ENCODE measurements around the gene DKK3. TPM values are rescaled to one million over a fixed set of nuclear protein-coding genes. Genes with fewer than 3 reads are reported as not detected.
A peak's percentile ranks its signal among the peaks of the same experiment; 100 is the strongest.

Gene DKK3
- polyA plus RNA-seq, 2 of the 4 experiments (the other 2 are of a cell fraction) = 18.4 to 20.8 TPM

DNA sequence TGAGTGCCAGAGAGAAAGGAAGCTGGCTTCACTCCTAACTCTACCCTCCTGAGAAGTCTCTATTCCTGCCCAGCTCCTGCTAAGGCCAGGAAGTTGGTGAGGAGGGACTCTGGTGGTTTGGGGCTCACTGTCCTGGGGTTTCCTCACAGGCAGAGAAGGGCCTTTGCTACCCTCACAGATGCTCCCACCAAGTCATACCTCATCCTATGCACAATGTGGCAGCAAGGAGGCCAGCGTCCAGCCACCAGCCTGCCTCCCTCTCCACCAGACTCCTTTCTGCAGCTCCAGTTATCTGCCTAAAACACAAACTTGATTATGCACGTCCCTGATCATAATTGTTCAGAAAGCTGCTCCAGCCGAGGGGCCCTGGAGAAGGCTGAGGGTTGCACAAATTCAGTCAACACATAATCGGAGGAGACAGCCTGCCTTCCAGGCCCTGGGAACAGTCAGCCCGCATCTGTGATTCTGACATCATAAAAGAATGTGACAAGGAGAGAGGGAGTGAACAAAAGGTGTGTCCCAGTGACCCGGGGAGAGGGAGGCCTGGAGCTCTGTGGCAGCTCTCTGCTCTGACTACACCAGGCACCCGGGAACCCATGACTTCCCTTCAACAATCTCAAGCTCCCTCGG, 28.8 kb downstream of the DKK3 start:
- H3K4me1 ChIP-seq = peaks cover 70% of the 10 kb centered on the region
- H3K9me3 ChIP-seq = no peaks in the 10 kb centered on the region
- TF ChIP-seq ZNF302 (CRISPR knock-in tag; IDR thresholded peaks at IDR 0.05) (no peak), MAZ (IDR thresholded peaks at IDR 0.05; ENCODE audit: borderline replicate concordance, low read depth, low read length) (no peak), HDAC2 (IDR thresholded peaks at IDR 0.05) (no peak), FOSB (CRISPR knock-in tag; IDR thresholded peaks at IDR 0.05) (no peak), TP53 (CRISPR knock-in tag; IDR thresholded peaks at IDR 0.05) (no peak), FOXS1 (CRISPR knock-in tag; IDR thresholded peaks at IDR 0.05) (no peak), CBX8 (IDR thresholded peaks at IDR 0.05) (no peak)
- TF ChIP-seq, protein P1, sequence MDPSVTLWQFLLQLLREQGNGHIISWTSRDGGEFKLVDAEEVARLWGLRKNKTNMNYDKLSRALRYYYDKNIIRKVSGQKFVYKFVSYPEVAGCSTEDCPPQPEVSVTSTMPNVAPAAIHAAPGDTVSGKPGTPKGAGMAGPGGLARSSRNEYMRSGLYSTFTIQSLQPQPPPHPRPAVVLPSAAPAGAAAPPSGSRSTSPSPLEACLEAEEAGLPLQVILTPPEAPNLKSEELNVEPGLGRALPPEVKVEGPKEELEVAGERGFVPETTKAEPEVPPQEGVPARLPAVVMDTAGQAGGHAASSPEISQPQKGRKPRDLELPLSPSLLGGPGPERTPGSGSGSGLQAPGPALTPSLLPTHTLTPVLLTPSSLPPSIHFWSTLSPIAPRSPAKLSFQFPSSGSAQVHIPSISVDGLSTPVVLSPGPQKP (IDR thresholded peaks at IDR 0.05; ENCODE audit: low read depth, low read length) = no peak
- peak overlapping the region; percentile 57 to 93 for H3K27ac ChIP-seq
- ATAC-seq (no peak), FAIRE-seq (no peak), DNase-seq (ENCODE audit: low read depth in 1 of 2, low spot score in 1 of 2) (peak in 1 of 2 experiments; percentile 51)
- ChIA-PET CTCF (interaction anchor here (0.9 to 10.9 kb wide), 6 partner anchors 9 to 159 kb away, joined by 3 to 98 read pairs (median 4); no protein-coding TSS in a partner anchor), POLR2A (no interaction called here)
- H3K4me3 ChIP-seq = no peak overlapping the region
- WGBS (ENCODE audit: missing lambda C conversion rate) = 41% methylated on average over 8 of the region's 8 CpGs
- peak overlapping the region; percentile 48 for H3K4me2 ChIP-seq

DNA sequence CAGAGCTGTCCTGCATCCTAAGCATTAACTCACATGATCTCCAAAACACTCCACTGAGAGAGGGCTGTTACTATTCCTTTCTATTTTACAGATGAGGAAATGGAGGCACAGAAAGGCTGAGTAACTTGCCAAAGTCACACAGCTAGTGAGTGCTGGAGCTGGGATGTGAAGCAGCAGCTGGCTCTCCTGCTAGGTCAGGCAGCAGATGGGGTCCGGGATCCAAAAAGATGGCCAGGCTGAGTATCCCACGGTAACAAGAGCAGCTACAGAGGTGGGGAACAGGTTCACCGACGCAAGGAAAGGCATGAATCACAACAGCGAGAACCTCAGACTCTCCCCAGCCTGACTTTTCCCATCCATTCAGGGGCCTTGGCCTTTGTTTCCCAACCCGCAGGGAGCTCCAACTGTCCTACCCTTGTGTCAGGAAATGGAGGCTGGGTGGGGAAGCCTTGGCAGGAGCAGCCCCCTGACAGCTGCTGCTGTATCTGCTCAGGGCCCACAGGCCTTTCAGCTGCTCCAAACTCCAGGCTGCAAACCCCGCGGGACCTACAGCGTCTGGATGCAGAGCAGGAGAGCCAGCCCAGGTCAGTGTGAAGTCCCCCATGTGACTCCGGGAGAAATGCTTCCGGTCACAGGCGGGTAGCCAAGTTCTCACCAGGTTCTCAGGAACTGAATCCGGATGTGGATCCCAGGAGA, 29.5 kb downstream of the DKK3 start:
- DNase-seq (ENCODE audit: low read depth in 1 of 2, low spot score in 1 of 2) (no peak), ATAC-seq (no peak), FAIRE-seq (no peak)
- WGBS (ENCODE audit: missing lambda C conversion rate) = 85% methylated on average over 13 of the region's 13 CpGs
- TF ChIP-seq SREBF2 (IDR thresholded peaks at IDR 0.05) (no peak), RFX5 (IDR thresholded peaks at IDR 0.05) (no peak), TP53 (CRISPR knock-in tag; IDR thresholded peaks at IDR 0.05) (no peak), RCOR1 (IDR thresholded peaks at IDR 0.05; ENCODE audit: low read depth, low read length) (no peak), SMC3 (IDR thresholded peaks at IDR 0.05) (no peak)
- Histone ChIP-seq H3K4me2 (peak overlapping the region; percentile 48; the same call in 2 of the 3 replicates), H3K4me3 (no peak overlapping the region), H3K9me3 (no peaks in the 10 kb centered on the region), H3K27ac (peak overlapping the region; percentile 57 to 93), H3K4me1 (peaks cover 67% of the 10 kb centered on the region)
- ChIA-PET CTCF (interaction anchor here (0.9 to 10.9 kb wide), 5 partner anchors 9 to 129 kb away, joined by 3 to 98 read pairs (median 4); no protein-coding TSS in a partner anchor), POLR2A (no interaction called here)

DNA sequence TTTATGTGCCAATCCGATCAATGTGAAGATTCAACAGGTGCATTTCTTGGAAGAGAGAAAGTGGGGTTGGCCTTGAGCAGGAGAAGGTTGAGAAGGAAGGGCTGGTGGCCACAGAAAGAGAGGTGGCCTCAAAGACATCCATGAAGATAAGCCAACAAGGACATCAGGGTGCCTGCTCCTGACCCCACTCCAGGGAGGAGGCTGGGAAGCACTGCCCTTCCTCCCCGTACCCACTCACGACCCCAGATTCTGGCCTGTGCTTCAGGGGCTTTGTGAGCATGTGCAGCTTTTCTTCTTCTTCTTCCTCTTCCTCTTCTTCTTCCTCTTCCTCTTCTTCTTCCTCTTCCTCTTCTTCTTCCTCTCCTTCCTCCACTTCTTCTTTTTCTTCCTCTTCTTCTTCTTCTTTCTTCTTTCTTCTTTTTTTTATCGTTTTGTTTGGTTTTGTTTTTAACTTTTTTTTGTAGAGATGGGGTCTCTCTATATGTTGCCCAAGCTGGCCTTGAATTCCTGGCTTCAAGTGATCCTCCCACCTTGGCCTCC, 30.3 kb downstream of the DKK3 start:
- no peaks in the 10 kb centered on the region for H3K9me3 ChIP-seq
- no peak for ATAC-seq
- H3K4me3 ChIP-seq = no peak overlapping the region
- H3K4me1 ChIP-seq = peaks cover 60% of the 10 kb centered on the region
- H3K4me2 ChIP-seq = no peak overlapping the region; the same call in 1 of the 3 replicates
- WGBS (ENCODE audit: missing lambda C conversion rate) = 94% methylated on average over 4 of the region's 4 CpGs
- ChIA-PET CTCF (interaction anchor here (10.9 kb wide), 1 partner anchor 12 kb away, joined by 98 read pairs; no protein-coding TSS in a partner anchor), POLR2A (no interaction called here)
- no peak for FAIRE-seq
- no peak for TF ChIP-seq FOXS1 (CRISPR knock-in tag; IDR thresholded peaks at IDR 0.05)
- TF ChIP-seq, protein P2, sequence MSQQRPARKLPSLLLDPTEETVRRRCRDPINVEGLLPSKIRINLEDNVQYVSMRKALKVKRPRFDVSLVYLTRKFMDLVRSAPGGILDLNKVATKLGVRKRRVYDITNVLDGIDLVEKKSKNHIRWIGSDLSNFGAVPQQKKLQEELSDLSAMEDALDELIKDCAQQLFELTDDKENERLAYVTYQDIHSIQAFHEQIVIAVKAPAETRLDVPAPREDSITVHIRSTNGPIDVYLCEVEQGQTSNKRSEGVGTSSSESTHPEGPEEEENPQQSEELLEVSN (IDR thresholded peaks at IDR 0.05; ENCODE audit: borderline replicate concordance, low read depth) = no peak
- TF ChIP-seq FOSB (CRISPR knock-in tag; IDR thresholded peaks at IDR 0.05) = no peak
- TF ChIP-seq, protein P3, sequence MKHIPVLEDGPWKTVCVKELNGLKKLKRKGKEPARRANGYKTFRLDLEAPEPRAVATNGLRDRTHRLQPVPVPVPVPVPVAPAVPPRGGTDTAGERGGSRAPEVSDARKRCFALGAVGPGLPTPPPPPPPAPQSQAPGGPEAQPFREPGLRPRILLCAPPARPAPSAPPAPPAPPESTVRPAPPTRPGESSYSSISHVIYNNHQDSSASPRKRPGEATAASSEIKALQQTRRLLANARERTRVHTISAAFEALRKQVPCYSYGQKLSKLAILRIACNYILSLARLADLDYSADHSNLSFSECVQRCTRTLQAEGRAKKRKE (CRISPR knock-in tag; IDR thresholded peaks at IDR 0.05; ENCODE audit: low read depth) = no peak
- TF ChIP-seq, protein P4, sequence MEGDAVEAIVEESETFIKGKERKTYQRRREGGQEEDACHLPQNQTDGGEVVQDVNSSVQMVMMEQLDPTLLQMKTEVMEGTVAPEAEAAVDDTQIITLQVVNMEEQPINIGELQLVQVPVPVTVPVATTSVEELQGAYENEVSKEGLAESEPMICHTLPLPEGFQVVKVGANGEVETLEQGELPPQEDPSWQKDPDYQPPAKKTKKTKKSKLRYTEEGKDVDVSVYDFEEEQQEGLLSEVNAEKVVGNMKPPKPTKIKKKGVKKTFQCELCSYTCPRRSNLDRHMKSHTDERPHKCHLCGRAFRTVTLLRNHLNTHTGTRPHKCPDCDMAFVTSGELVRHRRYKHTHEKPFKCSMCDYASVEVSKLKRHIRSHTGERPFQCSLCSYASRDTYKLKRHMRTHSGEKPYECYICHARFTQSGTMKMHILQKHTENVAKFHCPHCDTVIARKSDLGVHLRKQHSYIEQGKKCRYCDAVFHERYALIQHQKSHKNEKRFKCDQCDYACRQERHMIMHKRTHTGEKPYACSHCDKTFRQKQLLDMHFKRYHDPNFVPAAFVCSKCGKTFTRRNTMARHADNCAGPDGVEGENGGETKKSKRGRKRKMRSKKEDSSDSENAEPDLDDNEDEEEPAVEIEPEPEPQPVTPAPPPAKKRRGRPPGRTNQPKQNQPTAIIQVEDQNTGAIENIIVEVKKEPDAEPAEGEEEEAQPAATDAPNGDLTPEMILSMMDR (IDR thresholded peaks at IDR 0.05) = no peak
- no peak for TF ChIP-seq EHMT2 (IDR thresholded peaks at IDR 0.05; ENCODE audit: low read depth)
- TF ChIP-seq, protein P1 (IDR thresholded peaks at IDR 0.05; ENCODE audit: low read depth, low read length) = no peak
- no peak for TF ChIP-seq GATA3 (IDR thresholded peaks at IDR 0.05; ENCODE audit: borderline replicate concordance)
- DNase-seq (ENCODE audit: low read depth in 1 of 2, low spot score in 1 of 2) = no peak
- H3K27ac ChIP-seq = peak overlapping the region; percentile 90 to 93

Data from A549 (cell line).